Omental fat pad (tissue), 4 donors: Measurements from ENCODE around the gene STK35. TPM values are rescaled to one million over a fixed set of nuclear protein-coding genes. Genes with fewer than 3 reads are reported as not detected.
"Not testable (repeated sequence)": the region's sequence is repeated elsewhere in the genome, so short reads cannot be mapped to it uniquely, and the experiment has no call there.

Source experiments
- ATAC-seq: fragments of 150-250 bp; one replicate; pipeline ENCODE4 v1.9.1; 2016; ENCODE audit warnings: mild to moderate bottlenecking, moderate library complexity; ENCODE audit not compliant: low FRiP score
- DNase-seq: peaks from one replicate; pipeline ENCODE4 v3.0.0-alpha.2; 2019; ENCODE audit warnings: low spot score
- small RNA-seq: library from RNA; depleted of rRNA; stranded (forward); fragments of <200 nt; gene quantifications from one replicate; pipeline ENCODE3, GENCODE V24; 2016
- total RNA-seq, 4 donors: library from RNA; depleted of rRNA; stranded (reverse); fragments of >200 nt; gene quantifications; one replicate each; pipeline ENCODE4 v1.1.0, GENCODE V29; 2016
- TF ChIP-seq, protein P1 (sequence below), 3 donors: fragments of 450-650 bp; IDR thresholded peaks; one replicate each; pipeline ENCODE4 v1.5.1; 2016 to 2017; ENCODE audit warnings: antibody characterized with exemption in 3 of 3, mild to moderate bottlenecking in 3 of 3, moderate library complexity in 2 of 3

The STK35 gene
- total RNA-seq, 4 donors from 2014 or later, result 21.6 to 30.0 (median 24.7) TPM

DNA sequence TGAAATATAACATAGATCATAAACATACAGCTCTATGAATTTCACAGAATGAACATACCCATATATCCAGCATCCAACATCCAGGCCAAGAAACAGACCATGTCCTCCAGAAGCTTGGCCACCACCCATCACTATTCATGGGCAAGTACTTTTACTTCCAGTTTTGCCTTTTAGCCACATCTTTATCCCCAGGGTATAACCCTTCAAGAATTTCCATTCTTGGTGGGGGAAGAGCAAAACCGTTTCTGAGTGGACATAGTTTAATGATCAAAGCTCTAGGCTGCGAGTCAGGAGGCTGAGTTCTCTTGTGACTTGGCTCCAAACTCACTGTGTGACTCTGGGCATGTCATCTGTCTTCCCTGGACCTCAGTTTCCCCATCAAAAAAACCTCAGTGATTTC is 78.3 kb downstream of the STK35 start:
- TF ChIP-seq, protein P1, sequence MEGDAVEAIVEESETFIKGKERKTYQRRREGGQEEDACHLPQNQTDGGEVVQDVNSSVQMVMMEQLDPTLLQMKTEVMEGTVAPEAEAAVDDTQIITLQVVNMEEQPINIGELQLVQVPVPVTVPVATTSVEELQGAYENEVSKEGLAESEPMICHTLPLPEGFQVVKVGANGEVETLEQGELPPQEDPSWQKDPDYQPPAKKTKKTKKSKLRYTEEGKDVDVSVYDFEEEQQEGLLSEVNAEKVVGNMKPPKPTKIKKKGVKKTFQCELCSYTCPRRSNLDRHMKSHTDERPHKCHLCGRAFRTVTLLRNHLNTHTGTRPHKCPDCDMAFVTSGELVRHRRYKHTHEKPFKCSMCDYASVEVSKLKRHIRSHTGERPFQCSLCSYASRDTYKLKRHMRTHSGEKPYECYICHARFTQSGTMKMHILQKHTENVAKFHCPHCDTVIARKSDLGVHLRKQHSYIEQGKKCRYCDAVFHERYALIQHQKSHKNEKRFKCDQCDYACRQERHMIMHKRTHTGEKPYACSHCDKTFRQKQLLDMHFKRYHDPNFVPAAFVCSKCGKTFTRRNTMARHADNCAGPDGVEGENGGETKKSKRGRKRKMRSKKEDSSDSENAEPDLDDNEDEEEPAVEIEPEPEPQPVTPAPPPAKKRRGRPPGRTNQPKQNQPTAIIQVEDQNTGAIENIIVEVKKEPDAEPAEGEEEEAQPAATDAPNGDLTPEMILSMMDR (IDR thresholded peaks at IDR 0.05), result no peak
- no peak for DNase-seq

DNA sequence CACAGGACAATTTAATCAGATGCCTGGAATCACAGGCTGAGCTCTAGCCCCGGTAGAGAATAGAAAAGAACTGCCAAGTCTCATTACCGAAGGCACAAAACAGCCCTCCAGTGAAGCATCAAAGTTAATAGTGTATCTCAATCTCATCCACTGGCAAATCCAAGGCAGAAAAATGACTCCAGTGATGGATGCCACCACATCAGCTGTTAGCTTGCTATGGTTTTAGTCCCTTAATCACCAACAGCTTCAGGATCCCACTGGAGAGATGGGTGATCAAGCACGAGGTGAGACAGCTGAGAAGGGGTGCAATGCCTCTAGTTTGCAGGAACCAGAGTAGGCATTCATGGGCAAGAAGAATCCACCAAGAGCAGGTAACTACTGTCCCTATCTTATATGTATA is 81.8 kb downstream of the STK35 start:
- TF ChIP-seq, protein P1 (IDR thresholded peaks at IDR 0.05), result no peak
- ATAC-seq (no peak), DNase-seq (no peak)

More for the DNA sequence above, 78.3 kb downstream of the STK35 start:
- ATAC-seq, result no peak

DNA sequence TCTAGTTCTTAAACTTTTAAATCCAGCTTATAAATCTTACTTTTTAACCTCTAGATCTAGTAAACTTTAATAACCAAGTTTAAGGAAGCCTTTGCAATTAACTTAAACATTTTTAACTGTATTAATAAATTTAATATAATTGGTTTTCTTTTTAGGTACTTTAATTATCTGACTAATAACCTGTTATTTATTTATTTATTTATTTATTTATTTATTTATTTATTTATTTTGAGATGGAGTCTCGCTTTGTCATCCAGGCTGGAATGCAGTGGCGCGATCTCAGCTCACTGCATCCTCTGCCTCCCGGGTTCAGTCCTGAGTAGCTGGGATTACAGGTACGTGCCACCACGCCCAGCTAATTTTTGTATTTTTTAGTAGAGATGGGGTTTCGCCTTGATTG is 83.3 kb downstream of the STK35 start:
- ATAC-seq, result not testable (repeated sequence)

DNA sequence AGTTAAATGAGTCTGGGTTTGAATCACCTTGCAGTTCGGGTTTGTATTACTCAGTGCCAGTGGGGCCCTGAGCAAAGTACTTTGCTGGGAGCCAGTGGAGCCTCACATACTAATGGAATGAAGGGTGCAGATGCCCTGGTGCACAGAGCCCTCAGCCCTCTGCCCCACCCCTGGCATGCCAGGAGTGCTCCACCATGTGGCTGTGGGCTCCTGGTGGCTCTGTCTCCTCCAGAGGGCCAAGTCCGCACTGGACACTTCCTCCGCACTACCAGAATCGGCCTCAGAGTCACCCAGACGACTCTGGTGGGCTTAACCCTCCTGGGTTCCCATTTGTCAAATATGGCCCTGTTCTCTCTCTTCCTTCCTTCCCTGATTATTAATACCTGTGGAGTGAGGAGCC is 94.0 kb downstream of the STK35 start:
- ATAC-seq (no peak), DNase-seq (no peak)
- TF ChIP-seq, protein P1 (IDR thresholded peaks at IDR 0.05), result no peak

More for the DNA sequence above, 83.3 kb downstream of the STK35 start:
- not testable (repeated sequence) for DNase-seq

DNA sequence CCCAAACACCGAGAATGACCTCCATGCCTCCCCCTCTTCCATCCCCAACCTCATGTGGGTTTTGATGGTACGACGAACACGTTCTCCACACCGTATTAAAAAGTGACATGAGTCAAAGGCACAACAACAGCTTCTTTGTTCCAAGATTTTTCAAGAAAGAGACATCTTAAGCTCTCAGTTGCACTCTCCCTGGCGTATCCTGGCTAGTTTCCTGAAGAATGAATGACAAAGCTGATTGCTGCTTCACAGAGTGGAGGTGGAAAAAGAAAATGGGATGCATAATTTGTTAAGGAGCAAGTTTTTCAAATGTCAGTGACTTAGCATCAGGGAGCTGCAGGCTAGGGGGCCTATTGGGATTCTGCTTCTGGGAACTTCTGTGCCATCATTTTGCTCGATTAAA is 95.5 kb downstream of the STK35 start:
- no peak for ATAC-seq
- TF ChIP-seq, protein P1 (IDR thresholded peaks at IDR 0.05), result no peak
- DNase-seq, result no peak

Small RNA genes within 50 kb of the gene (small RNA-seq; reads per million reads assigned to genes)
- not detected for gene RPL7P2

Other genes with a start within 250 kb of the STK35 start
- gene SIRPA, start 206.4 kb upstream of the STK35 start, total RNA-seq, result 10 to 100 TPM; 51.9 to 86.1 (median 77.0) TPM
- gene PDYN, start 107.8 kb upstream of the STK35 start, total RNA-seq, result not detected
- gene TGM3, start 194.2 kb downstream of the STK35 start, total RNA-seq, result not detected